Motor neuron (in vitro differentiated cells): ENCODE measurements around the gene P2RX2. TPM values are rescaled to one million over a fixed set of nuclear protein-coding genes. Genes with fewer than 3 reads are reported as not detected.
A peak's percentile ranks its signal among the peaks of the same experiment; 100 is the strongest.

ENCODE experiments used
- ATAC-seq, 8 experiments: fragments of 200-7000 bp; cut with Tn5 transposase; replicated peaks in 6 of 8; 2 replicates each; pipeline ENCODE4 v1.8.0; 2021; ENCODE audit warnings: mild to moderate bottlenecking in 8 of 8, moderate library complexity in 8 of 8
- H3K27ac ChIP-seq, 2 donors: fragments of 250-450 bp; sonication (Bioruptor Pico); 2 replicates each; pipeline ENCODE4 v1.9.0; 2021; ENCODE audit warnings: antibody characterized with exemption in 2 of 2, mild to moderate bottlenecking in 2 of 2, moderate library complexity in 1 of 2
- H3K4me1 ChIP-seq, 2 donors: fragments of 250-450 bp; sonication (Bioruptor Pico); replicated peaks in 1 of 2; 2 replicates each; pipeline ENCODE4 v1.6.1; 2021; ENCODE audit warnings: antibody characterized with exemption in 2 of 2, mild to moderate bottlenecking in 2 of 2, moderate library complexity in 1 of 2
- H3K4me3 ChIP-seq, 5 donors: fragments of 250-450 bp; sonication (Bioruptor Pico); 2 replicates each; pipeline ENCODE4 v1.9.0; 2021; ENCODE audit warnings: antibody characterized with exemption in 5 of 5, mild to moderate bottlenecking in 5 of 5, moderate library complexity in 4 of 5
- WGBS, 10 experiments: fragments of 450-650 bp; shearing (Covaris generic); methylation state at CpG; one replicate each; pipeline ENCODE4 v1.0.0; 2022; 5-methylcytosine and 5-hydroxymethylcytosine counted together
- in situ Hi-C, 9 experiments: fragments of 400-800 bp; cut with MboI; loops; one replicate each; pipeline ENCODE4 v1.15.0; 2021; ENCODE audit warnings: low sequenced_read_pairs in 9 of 9, low pct_unique_long_range_greater_than_20kb in 2 of 9; ENCODE audit not compliant: unreplicated experiment in 9 of 9
- total RNA-seq, 8 experiments: library from RNA; unstranded; fragments of 300-600 nt; gene quantifications; 2 replicates each; pipeline versions ENCODE4 v1.2.3 to v1.2.4, GENCODE V29; 2022

P2RX2 gene
- total RNA-seq, 8 experiments from 2014 or later = 0.13 to 0.62 (median 0.17) TPM; not detected in 4

DNA sequence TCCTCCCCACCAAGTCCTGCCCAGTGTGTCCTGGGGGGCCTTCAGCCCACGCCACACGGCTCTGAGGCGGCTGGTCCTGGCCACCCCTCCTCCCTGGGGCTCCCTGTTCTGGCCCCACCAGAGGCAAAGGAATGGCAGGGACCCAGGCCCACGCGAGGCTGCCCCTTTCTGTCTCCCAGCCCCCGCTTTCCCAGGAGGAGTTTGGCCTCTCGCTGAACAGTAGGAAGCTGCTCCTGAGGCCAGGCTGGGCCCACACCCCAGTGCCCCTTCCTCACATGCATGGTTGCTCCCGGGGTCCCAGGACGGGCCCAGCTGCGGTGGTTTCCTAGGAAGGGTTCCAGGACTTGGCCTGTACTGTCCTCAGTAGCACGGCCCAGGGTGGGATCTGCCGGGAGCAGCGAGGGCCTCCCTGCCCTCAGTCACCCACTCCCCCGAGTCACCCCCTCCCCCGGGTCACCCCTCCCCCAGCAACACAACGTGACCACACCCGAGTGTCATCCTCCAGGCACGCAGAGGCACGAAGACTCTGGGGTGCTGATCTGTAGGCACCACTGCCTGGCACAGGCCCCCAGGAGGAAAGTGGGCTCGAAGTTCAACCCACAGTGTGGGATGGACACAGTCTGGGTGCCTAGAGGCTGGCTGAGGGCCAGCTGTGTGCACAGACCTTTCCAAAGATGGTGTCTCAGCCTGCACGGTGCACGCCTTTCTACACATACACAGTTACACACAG is 41.2 kb upstream of the P2RX2 start:
- WGBS, 10 experiments = 90 to 100% (median 93%) methylated on average over 2 to 5 of the region's 22 CpGs; no CpG with 5 or more reads in 7 of the 10 experiments
- no peak overlapping the region for H3K4me3 ChIP-seq
- ATAC-seq = no peak
- H3K27ac ChIP-seq = no peak overlapping the region
- peaks cover 0 to 7% of the 10 kb centered on the region in 2 donors for H3K4me1 ChIP-seq
- in situ Hi-C loops = no loop called here

DNA sequence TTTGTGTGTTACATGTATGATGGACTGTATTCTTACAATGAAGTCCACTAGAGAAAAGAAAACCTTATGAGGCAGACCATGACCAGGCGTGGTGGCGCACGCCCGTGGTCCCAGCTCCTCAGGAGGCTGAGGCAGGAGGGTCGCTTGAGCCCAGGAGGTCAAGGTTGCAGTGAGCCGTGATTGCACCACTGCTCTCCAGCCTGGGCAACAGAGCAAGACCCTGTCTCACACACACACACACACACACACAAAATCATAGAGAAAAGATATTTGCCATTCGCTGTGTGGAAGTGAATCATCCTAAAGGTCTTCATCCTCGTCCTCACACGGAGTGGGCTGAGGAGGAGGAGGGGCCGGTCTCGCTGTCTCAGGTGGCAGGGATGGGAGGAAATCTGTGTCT is 40.5 kb upstream of the P2RX2 start:
- Histone ChIP-seq H3K27ac (no peak overlapping the region), H3K4me3 (no peak overlapping the region), H3K4me1 (peaks cover 0 to 13% of the 10 kb centered on the region in 2 donors)
- WGBS, 10 experiments = 100% methylated on average over 1 of the region's 11 CpGs; no CpG with 5 or more reads in 9 of the 10 experiments
- ATAC-seq = no peak
- in situ Hi-C loops = no loop called here

DNA sequence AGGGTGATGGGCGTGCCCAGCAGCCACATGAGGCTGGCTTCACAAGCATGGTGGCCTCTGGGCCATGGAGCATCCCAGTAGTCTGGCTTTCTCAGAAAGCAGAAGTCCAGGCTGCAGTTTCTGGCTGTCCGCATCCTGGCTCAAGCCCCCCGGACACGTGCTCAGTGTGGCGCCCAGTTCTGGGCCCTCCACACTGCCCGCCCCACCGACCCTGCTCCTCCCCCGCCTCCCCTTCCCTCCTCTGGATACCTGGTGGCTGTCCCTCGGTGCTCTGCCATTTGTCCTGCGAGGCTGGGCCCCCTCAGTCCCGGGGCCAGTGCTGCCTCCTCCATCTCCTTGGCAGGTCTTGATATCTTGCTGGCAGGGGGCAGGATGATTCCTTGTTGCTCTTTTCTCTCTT is 39.8 kb upstream of the P2RX2 start:
- 67% methylated on average over 3 of the region's 11 CpGs; no CpG with 5 or more reads in 9 of the 10 experiments for WGBS, 10 experiments
- H3K4me1 ChIP-seq = peaks cover 0 to 13% of the 10 kb centered on the region in 2 donors
- in situ Hi-C loops = no loop called here
- H3K4me3 ChIP-seq = no peak overlapping the region
- H3K27ac ChIP-seq = no peak overlapping the region
- ATAC-seq = no peak

DNA sequence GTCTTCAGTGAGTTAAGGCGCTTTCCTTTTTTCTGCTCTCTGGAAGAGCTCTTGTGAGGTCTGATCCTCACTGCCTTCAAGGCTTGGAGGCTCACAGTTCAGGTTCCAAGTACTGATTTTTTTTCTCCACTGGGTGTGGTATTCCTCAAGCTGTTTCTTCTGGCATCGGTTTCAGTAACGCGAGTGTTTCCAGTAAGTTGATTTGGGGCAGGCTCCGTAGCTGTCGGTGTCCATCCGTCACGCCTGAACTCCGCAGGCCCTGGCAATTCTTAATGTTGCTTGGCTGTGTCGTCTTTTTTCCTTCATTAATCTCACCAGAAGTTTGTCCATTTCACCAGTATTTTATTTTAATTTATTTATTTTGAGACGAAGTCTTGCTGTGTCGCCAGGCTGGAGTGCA is 38.8 kb upstream of the P2RX2 start:
- WGBS, 10 experiments = 70 to 100% (median 86%) methylated on average over 1 to 12 of the region's 12 CpGs; no CpG with 5 or more reads in 1 of the 10 experiments
- no peak overlapping the region for H3K27ac ChIP-seq
- H3K4me1 ChIP-seq = peaks cover 0 to 13% of the 10 kb centered on the region in 2 donors
- H3K4me3 ChIP-seq = no peak overlapping the region
- ATAC-seq = no peak
- in situ Hi-C loops = no loop called here

DNA sequence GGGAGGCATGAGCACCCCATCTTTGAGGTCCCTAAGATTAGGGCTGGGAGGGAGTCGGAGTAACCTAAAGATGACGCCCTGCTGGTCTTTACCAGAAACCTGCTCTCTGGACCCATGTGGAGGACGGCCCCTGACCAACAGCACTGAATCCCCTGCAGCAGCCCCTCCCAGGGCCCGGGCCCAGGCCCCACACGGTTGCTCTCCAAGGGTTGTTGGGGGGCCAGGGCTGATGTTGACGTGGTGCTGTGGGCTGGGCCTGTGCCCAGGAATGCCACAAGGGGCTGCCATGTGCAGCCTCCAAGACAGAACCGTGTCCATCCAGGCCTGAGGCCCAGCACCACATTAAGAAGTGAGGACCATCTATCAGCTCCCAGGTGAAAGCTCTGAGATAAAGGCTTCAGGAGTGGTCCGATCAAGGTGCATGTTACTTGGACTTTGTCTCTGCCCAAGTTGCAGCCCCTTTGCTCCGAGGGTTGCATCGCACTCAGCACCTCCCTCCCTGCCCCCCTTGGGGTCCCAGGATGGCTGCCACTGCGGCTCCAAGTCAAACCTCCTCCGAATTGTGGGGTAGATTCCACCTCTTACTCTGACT is 37.8 kb upstream of the P2RX2 start:
- Histone ChIP-seq H3K27ac (no peak overlapping the region), H3K4me1 (peaks cover 0 to 13% of the 10 kb centered on the region in 2 donors), H3K4me3 (no peak overlapping the region)
- in situ Hi-C loops = no loop called here
- 80 to 100% (median 93%) methylated on average over 1 to 5 of the region's 12 CpGs; no CpG with 5 or more reads in 5 of the 10 experiments for WGBS, 10 experiments
- no peak for ATAC-seq

DNA sequence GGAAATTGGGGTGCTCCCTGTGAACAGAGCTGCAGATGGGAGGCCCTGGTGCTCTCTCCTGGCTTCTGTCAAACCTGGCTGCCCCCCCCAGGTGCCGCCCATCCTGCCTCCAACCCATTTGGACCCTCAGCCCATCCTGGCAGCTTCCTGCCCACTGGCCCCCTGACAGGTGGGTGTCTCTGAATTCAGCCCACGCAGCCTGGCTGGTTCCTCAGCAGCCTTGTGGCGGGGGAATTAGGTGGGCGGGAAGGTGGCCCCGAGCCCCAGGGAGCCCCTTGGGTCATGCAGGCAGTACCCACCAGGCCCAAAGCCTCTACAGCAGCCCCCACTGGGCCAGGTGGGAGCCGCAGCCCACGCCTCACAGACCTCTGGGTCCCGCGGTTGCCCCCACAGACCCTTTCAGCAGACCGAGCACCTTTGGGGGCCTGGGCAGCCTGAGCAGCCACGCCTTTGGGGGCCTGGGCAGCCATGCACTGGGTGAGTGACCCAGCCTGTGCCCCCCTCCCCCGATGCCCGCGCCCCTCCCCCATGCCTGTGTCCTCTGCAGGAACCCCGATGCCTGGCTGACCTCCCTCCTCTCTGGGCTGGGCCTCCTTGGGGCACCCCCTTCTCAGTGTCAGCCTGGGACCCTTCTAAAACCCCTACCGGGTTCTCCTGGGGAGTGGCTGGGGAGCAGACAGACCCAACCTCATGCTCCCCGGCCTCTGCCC is 37.1 kb upstream of the P2RX2 start:
- Histone ChIP-seq H3K4me1 (peaks cover 0 to 13% of the 10 kb centered on the region in 2 donors), H3K27ac (no peak overlapping the region), H3K4me3 (no peak overlapping the region)
- 88 to 100% (median 100%) methylated on average over 3 to 4 of the region's 17 CpGs; no CpG with 5 or more reads in 7 of the 10 experiments for WGBS, 10 experiments
- peak in 2 of 8 experiments; percentile 4 to 6 for ATAC-seq
- in situ Hi-C loops = no loop called here

DNA sequence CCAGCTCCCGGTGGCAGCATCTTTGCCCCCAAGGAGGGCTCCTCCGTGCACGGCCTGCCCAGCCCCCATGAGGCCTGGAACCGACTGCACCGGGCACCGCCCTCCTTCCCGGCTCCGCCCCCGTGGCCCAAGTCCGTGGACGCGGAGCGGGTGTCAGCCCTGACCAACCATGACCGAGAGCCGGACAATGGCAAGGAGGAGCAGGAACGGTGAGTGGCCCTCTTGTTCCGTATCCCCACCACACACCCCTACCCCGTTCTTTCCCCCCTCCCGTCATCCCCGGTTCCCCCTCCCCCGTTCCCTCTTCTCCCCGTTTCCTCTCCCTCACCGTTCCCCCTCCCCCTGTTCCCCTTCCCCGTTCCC is 36.5 kb upstream of the P2RX2 start:
- in situ Hi-C loops = no loop called here
- peak in 6 of 8 experiments; percentile 36 to 70 (median 60) for ATAC-seq

DNA sequence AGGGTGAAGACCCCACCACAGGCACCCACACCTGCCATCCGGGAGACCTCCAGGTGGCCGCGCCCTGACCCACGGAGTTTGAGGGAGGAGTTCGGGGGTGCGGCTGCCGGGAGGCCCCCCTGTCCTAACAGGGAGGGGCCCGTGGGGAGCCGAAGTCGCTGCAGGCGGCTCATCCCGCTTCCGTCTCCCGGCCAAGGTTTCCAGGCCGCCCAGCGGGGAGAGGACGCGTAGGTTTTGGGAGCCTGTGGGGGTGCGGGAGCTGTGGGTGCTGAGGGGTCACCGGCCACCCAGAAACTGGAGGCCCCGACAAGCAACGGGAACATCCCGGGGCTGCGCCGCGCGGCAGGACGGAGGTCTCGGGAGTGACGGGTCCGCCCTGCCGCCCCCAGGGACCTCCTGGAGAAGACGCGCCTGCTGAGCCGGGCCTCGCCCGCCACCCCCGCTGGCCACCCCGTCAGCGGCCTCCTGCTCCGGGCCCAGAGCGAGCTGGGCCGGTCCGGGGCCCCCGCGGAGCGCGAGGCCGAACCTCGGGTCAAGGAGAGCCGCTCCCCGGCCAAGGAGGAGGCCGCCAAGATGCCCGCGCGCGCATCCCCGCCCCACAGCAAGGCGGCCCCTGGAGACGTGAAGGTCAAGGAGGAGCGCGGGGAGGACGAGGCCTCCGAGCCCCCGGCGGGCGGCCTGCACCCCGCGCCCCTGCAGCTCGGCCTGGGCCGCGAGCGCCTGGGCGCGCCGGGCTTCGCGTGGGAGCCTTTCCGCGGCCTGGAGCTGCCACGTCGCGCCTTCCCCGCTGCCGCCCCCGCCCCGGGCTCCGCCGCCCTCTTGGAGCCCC is 35.8 kb upstream of the P2RX2 start:
- H3K4me3 ChIP-seq = peak overlapping the region in 2 of 5 donors; percentile 3 to 23
- ATAC-seq = peak in 4 of 8 experiments; percentile 7 to 29 (median 22)

More for the DNA sequence above, 36.5 kb upstream of the P2RX2 start:
- H3K4me3 ChIP-seq = no peak overlapping the region
- 0% methylated on average over 1 of the region's 24 CpGs; no CpG with 5 or more reads in 9 of the 10 experiments for WGBS, 10 experiments
- H3K27ac ChIP-seq = no peak overlapping the region
- H3K4me1 ChIP-seq = peaks cover 0 to 13% of the 10 kb centered on the region in 2 donors

DNA sequence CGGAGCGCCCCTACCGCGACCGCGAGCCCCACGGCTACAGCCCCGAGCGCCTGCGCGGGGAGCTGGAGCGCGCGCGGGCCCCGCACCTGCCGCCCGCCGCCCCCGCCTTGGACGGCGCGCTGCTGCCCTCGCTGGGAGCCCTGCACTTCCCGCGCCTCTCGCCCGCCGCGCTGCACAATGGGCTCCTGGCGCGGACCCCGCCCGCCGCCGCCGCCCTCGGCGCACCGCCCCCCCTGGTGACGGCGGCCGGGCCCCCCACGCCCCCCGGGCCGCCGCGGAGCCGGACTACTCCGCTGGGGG is 35.2 kb upstream of the P2RX2 start:
- in situ Hi-C loops = no loop called here
- Histone ChIP-seq H3K27ac (no peak overlapping the region), H3K4me1 (peaks cover 0 to 13% of the 10 kb centered on the region in 2 donors), H3K4me3 (peak overlapping the region in 2 of 5 donors; percentile 3 to 23)
- peak in 5 of 8 experiments; percentile 21 to 70 (median 62) for ATAC-seq
- no CpG with 5 or more reads among the region's 50 CpGs for WGBS, 10 experiments

More for the DNA sequence above, 35.8 kb upstream of the P2RX2 start:
- in situ Hi-C loops = no loop called here
- WGBS, 10 experiments = 24% methylated on average over 15 of the region's 89 CpGs; no CpG with 5 or more reads in 9 of the 10 experiments
- no peak overlapping the region for H3K27ac ChIP-seq
- peaks cover 0 to 13% of the 10 kb centered on the region in 2 donors for H3K4me1 ChIP-seq

DNA sequence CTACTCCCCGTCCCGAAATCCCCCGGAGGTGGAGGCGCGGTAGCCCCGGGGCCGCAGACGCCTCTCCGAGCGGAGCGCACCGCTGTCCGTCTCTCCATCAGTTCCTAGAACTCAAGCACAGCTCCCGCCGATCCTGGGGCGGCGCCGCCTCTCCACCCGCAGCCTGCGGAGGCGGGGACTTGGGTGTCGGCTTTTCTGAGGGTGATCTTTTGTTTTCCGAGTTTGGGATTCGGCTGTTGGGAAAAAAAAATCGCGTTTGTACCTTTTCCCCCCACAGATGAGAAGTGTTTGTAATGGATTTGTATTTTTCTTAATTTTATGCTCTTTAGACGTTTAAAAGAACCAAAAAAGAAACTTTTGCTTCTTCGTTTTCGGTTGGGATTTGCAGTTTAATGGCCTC is 34.8 kb upstream of the P2RX2 start:
- Histone ChIP-seq H3K4me3 (peak overlapping the region in 2 of 5 donors; percentile 3 to 23), H3K4me1 (peaks cover 0 to 13% of the 10 kb centered on the region in 2 donors), H3K27ac (no peak overlapping the region)
- peak in 6 of 8 experiments; percentile 3 to 42 (median 14) for ATAC-seq
- in situ Hi-C loops = no loop called here
- WGBS, 10 experiments = 14 to 100% (median 63%) methylated on average over 1 to 18 of the region's 29 CpGs; no CpG with 5 or more reads in 2 of the 10 experiments

DNA sequence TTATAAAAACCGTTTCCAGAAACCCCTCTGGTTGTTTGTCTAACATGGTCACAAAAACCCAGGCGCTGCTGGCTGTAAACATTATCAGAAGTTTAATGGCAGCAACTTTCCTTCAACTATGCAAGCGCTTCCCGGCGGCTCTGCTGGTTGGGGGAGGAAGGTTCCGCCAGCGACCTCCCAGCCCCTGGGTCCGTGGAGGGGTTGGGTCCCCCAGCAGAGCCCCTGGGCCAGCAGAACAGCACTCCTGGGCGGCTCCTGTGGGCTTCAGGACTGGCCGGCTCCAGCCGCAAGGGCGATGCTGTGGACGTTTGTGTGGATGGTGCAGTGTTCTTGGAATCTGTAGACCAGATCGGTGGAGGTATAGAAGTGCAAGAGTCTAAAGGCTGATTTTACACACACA is 34.1 kb upstream of the P2RX2 start:
- ATAC-seq = no peak
- no peak overlapping the region for H3K4me3 ChIP-seq
- H3K27ac ChIP-seq = no peak overlapping the region
- peaks cover 0 to 13% of the 10 kb centered on the region in 2 donors for H3K4me1 ChIP-seq
- WGBS, 10 experiments = 42 to 100% (median 47%) methylated on average over 2 to 8 of the region's 14 CpGs; no CpG with 5 or more reads in 5 of the 10 experiments
- in situ Hi-C loops = no loop called here

DNA sequence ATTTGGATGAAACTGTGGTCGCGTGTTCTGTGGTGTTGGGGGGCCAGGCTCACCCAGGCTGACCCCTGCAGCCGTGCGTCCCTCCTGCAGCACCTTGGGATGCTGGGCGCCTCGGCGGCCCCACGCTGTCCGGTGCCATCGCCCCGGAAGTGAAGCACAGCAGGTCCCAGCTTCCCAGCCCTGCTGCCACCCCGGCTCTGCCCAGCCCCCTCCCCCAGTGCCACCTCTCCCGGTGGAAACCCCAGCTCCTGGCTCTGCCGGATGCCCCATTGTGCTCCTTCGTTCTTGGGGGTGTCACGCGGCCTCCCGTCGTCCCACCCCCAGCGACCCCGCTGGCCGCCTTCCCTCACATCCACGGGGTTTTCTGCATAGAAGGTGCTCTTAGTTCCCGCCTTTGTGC is 33.4 kb upstream of the P2RX2 start:
- no CpG with 5 or more reads among the region's 24 CpGs for WGBS, 10 experiments
- Histone ChIP-seq H3K27ac (no peak overlapping the region), H3K4me1 (peaks cover 0 to 13% of the 10 kb centered on the region in 2 donors), H3K4me3 (no peak overlapping the region)
- in situ Hi-C loops = no loop called here
- no peak for ATAC-seq
